GM21526 (cell line): Measurements from ENCODE around the gene TNFAIP8L3.
"Not testable (repeated sequence)": the region's sequence is repeated elsewhere in the genome, so short reads cannot be mapped to it uniquely, and the experiment has no call there.

ENCODE experiments used
- ATAC-seq: cut with Tn5 transposase; IDR thresholded peaks from one replicate; pipeline ENCODE4 v1.9.1; 2021; ENCODE audit warnings: moderate library complexity; ENCODE audit not compliant: unreplicated experiment, low FRiP score

TNFAIP8L3 gene

DNA sequence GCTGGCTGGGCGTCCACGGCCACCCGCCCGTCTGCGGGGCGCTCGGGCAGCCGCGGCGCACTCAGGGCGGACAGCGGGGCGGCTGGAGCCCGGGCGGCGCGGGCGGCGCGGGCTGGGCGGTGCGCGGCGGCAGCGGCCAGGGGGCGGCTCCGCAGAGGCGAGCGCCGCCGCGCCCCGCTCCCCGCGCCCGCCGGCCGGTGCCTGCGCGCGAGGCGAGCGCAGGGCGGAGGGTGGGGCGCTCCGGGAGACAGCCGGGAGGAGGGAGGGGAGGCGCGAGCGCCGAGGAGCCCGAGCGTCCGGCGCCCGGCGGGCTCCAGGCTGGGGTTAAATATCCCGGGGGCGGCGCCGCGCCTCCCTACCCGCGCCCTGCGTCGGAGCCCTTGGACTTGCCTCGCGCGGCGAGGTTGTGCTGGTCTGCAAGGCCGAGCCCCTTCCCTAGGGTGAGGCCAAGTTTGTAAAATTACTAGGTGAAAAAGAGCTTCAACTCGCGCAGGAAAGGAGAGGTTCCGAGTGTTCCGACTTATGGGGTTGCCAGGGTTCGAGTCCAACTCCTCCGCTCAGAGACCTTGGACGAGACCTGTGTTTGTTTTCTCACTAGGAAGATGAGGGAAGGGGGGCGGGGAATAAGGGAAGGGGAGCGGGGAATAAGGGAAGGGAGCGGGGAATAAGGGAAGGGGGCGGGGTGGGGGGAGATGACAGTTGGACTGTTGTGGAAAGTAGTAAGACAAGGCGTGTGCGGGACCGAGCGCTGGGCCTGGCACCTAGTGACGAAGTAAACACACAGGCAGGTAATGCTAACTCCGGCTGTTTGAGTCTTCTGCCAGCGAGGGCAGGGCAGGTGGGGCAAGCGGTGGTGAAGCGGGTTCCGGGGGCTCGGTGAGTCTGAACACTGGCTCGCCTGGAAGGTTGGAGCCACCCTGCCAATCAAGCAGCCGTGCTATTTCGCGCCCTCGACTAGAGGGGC lies at the start of gene TNFAIP8L3:
TNFAIP8L3 (minus strand) TSS at position 301 of the 964 bp plus-strand sequence. CDS start 311 bp downstream, outside the sequence.
- no peak for ATAC-seq

GRCh38 chr15:51144021-51144532 lies 49.4 kb upstream of the TNFAIP8L3 start:
- ATAC-seq, result no peak

DNA sequence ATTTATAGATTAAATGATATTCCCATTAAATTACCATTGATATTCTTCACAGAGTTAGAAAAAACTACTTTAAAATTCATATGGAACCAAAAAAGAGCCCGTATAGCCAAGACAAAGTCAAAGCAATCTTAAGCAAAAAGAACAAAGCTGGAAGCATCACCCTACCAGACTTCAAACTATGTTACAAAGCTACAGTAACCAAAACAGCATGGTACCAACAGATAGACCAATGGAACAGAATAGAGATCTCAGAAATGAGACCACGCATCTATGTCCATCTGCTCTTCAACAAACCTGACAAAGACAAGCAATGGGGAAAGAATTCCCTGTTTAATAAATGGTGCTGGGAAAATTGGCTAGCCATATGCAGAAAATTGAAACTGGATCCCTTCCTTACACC lies 45.6 kb upstream of the TNFAIP8L3 start:
- not testable (repeated sequence) for ATAC-seq

DNA sequence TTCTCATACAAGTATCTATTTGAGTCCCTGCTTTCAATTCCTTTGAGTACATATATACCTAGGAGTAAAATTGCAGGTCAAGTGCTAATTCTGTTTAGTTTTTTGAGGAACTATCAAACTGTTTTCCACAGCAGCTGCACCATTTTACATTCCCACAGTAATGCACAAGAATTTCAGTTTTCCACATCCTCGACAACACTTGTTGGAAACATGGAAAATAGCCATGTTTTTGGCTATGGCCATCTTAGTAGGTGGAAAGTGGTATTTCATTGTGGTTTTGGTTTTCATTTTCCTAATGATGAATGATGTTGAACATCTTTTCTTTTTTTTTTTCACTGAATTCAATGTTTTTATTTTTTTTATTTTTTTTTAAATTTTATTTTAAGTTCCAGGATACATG lies 44.4 kb upstream of the TNFAIP8L3 start:
- ATAC-seq, result no peak

DNA sequence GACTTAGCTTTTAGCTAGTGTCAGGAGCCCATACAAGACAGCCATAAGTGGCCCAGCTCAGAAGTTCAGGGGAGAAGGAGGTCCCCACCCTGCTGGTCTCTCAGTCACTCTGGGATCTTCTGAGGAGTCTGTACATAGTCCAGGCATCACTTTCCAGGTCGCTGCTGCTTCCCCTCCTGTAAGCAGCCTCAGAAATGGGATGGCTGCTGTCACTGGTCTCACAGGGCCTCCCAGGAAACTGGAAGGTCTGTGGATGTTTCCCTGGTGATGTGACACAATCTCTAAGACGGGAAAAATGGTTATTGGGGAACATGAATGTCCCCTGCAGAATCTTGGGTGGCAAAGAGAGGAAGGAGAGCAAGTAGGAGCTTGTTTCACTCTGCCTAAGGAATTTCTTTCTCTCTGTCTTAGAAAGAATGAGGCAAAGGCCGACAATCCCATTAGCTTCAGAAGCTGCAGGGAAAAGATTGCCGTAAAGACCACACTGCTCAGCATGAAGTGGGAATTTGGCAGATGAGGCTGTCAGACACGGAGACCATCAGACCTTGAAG lies 43.2 kb upstream of the TNFAIP8L3 start:
- ATAC-seq, result no peak

DNA sequence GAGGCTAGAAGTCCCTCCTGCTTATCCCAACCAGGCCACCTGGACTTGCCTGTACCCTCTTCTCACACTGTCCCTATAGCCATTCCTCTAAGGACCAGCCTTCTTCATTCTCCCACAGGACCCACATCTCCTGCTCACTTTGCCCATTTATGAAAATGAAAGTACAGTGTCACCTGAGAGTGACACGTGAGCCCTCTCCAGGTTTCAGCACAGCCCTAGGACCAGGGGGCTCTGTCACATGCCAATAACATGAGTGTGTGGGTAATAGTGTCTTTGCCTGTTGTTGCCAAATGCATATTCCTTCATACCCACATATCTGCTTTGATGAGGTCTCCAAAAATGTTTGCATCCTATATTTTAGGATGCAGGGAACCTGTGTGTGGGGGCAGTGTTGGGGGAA lies 42.3 kb upstream of the TNFAIP8L3 start:
- ATAC-seq, result no peak

- ATAC-seq, result no peak
These were observed 40.6 kb upstream of the TNFAIP8L3 start for GRCh38 chr15:51135276-51135675.

DNA sequence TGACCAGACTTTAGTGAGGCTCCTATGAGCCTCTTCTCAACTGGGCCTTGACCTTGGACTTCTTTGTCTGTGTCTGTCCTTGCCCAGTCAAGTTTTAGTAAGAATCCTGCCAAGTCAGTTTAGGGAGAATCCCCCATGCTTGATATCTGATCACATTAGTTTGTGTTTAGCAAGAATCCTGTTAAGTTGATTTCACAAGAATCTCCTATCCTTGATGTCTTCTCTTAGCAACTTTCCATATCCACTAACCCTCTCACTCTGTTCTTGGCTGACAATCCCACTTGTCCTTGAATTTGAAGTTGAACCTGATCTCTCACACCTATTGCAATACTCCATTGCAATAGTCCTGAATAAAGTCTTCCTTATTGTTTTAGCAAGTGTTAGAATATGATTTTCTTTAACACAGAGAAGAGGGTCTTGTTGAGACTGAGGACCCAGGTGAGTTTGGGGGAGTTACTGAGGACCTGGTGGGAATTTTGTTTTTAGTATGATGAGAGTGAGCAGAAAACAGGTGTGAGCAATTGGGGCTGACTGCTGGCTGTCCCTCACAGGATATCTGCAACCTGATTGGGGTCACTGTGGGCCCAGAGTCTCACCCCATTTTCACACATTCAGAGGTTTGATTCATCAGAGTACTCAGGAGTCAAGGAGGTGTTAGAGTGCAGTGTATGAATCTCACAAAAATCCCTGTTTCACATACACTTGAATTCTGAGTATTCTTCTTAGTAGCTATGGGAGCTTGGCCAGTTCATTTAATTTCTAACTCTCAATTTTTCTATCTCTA lies 39.9 kb upstream of the TNFAIP8L3 start:
- no peak for ATAC-seq

GRCh38 chr15:51133140-51133765 lies 38.5 kb upstream of the TNFAIP8L3 start:
- ATAC-seq, result no peak

DNA sequence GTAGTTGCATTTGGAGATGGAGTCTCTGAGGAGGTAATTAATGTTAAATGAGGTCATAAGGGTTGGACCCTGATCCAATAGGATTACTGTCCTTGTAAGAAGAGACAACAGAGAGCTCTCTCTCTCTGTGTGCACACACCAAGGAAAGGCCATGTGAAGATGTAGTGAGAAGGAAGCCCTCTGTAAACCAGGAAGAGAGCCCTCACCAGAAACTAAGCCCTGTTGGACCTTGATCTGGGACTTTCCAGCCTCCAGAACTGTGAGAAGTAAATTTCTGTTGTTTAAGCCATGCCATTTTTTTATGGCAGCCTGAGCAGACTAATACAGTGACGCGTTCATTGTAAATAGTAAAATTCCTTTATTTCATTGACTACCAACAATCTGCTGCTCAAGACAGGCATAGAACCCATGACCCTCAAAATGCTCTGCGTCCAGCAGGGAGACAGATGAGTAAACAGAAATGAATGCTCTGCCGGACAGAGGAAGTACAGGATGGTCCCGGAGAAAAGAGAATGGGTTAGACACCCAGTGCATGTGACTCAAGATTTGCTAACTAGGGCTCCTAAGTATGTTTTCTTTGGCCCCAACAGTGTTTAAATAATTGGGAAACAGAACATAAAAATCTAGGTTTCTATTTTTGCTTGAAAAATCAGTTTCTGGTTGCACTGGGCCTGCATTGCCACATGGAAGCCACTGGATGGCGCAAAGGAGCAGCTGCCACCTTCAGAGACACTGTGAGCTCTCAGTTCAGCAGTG lies 37.9 kb upstream of the TNFAIP8L3 start:
- no peak for ATAC-seq

DNA sequence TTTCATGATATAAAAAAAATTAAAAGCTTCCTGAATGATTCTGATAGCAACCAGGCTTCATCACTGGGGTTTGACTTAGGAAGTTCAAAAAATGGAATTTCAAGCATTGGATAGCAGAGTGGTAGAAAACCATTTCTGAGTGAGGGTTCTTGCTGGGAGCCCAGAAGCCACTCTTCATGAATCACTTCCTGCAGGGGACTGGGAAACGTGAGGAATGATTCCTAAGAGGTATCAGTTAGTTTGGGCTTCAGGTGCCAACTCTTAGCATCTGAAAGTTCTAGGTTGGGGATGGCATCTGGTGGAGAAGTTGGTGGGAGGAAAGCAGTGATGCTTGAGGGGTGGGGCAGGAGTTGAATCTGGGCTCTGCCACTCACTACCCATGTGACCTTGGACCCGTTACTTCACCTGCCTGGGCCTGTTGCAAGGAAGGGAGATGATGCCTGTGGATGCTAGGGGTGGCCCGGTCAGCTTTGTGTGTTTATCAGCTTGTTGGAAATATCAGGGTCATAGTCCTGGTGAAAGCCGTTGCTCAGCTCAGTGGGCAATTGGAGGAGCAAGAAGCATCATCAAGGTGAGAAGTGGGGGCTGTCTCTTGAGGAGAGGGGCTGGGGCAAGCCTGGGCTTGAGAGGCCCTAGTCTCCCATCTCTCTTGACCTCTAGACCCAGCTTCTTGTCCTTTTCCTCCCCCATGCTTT lies 37.0 kb upstream of the TNFAIP8L3 start:
- no peak for ATAC-seq

DNA sequence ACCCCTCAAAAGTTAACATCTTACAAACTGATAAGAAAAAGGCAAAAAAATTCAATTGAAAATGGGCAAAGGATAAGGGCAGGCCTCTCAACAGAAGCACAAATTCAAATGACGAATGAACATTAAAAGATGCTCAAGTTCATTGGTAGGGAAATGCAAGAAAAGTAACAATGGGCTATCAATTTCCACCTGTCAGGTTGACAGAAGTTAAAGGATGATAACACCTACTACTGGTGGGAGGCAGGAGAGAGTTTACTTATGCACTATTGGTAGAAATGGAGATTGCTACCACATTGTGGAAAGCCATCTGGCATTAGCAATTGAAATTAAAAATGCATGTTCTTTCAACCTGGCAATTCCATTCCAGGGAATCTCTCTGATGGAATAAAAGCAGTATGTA lies 35.6 kb upstream of the TNFAIP8L3 start:
- ATAC-seq, result no peak

- ATAC-seq, result no peak
These were observed 35.0 kb upstream of the TNFAIP8L3 start for GRCh38 chr15:51129535-51130188.

- no peak for ATAC-seq
These were observed 34.0 kb upstream of the TNFAIP8L3 start for GRCh38 chr15:51128701-51129100.

DNA sequence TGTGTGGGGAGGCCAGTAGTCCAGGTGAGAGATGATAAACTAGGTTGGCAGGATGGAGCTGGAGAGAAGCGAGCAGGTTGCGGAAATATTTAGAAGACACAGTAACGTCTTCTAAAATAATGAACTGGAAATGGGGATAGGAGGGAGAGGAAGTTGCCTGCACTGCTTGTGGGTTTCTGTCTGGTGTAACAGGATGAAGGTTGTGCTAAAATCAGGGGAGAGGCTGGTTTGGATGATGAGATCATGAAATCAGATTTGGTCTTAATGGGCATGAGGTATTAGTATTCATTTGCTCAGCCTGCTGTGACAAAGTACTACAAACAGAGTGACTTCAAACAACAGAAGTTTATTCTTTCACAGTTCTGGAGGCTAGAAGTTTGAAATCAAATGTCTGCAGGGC lies 32.1 kb upstream of the TNFAIP8L3 start:
- no peak for ATAC-seq

DNA sequence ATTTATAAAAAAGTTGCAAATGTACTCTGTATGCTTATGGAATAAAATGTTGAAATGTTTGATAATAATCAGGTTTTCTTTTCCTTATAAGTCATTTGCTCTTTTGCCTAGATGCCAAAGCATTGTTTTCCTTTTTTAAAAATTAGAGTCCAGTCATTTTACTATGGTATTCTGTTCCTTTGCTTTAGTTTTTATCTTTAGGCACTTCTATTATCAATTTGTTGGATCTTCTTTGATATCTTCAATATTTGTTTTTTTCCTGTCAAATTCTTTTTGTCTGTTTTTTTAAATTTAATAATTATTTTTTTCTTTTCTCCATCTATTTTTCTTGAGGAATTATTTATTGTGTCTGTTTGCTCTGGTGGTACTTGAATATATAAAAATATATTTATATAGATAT lies 28.3 kb upstream of the TNFAIP8L3 start:
- not testable (repeated sequence) for ATAC-seq

DNA sequence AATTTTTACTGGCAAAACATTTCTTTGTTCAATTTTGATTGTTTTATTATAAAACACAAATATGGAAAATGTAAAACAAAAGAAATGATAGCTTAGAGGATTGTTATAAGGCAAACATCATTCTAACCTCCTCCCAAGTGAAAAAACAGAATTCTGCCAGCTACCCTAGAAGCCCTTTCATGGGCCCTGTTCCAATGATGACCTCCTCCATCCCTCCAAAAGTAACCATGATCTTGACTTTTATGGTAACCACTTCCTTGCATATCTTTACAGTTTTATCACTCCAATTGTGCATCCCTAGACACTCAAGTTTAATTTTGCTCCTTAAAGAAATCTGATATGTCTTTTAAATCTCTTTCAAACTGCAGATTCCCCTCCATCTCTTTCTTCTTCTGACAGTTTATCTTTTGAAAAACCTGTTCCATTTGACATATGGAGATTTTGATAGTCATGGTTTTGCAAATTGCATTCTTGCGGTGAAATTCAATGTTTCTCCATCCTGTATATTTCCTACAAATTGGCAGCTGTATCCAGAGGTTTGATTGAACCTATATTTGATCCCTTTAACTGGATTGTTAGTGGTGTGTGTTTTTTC lies 27.0 kb upstream of the TNFAIP8L3 start:
- no peak for ATAC-seq

DNA sequence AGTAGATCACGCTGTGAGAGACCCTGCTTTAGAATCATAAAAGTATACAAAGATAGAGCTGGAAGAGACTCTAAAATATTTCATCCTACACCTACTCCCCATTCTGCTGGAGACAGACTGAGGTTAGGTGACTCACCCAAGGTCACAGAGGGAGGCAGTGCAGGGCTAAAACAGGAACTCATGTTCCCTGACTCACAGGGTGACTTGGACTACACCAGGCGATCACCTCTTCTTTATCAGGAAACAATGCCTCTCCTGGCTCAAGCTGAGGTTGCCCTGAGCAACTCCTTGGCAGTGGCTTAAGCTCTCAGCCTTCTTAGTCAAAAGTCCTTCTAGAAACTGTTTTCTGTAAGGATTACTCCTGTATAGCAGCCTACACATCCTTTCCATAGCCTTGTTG lies 26.4 kb upstream of the TNFAIP8L3 start:
- ATAC-seq, result no peak
